Stimulated activated CD8-positive, alpha-beta memory T cell treated with anti-CD3 and anti-CD28 coated beads, Interleukin-4, amount 100 ng/mL, for 1 hour (primary cell): ENCODE data around the gene TNFAIP1.
"Not testable (repeated sequence)": the region's sequence is repeated elsewhere in the genome, so short reads cannot be mapped to it uniquely, and the experiment has no call there.

Source experiments
- DNase-seq, 2 donors: peaks; one replicate each; pipeline ENCODE4 v3.0.0-alpha.2; 2020; ENCODE audit warnings: low read depth in 2 of 2, low spot score in 1 of 2

The TNFAIP1 gene

DNA sequence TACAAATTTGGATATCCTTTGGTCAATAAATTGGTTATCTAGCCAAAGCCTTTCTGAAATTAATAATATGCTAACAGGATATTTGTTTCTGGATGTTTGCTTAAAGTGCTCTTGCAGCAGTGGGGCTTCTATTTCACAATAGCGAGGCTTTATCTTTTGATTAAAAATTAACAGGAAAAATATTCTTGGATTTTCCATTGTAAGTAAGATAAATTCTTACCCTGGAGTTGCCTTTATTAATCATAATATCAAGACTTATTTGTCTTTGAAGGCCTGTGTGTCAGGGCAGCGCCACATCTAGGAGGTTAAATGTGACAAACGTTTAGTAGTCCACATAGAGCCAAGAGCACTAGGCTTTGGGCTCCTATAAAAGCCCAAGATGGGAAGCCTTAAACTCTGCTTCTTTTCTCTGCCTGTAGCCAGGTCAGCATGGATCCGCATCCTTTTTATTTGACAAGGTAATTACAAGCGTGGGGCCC, 11.3 kb upstream of the TNFAIP1 start:
- DNase-seq, result no peak

DNA sequence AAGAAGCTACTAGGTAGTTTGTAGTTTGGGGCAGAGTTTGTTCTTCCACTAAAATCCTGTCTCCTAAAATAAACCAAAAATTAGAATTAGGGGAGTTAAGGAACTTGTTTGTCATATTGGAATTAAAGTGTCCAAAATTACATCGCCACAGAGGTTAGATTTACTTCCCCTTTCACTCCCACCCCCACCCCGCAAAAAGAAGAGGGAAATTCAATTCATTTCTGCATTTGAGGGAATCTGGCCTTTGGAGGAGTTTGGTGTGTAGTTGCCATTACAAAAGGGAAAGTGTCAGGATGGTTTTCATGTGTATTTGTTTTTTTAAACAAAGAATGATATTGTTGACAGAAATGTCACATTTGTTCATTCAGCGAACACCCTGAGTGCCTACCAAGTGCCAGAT, 10.8 kb upstream of the TNFAIP1 start:
- no peak for DNase-seq

DNA sequence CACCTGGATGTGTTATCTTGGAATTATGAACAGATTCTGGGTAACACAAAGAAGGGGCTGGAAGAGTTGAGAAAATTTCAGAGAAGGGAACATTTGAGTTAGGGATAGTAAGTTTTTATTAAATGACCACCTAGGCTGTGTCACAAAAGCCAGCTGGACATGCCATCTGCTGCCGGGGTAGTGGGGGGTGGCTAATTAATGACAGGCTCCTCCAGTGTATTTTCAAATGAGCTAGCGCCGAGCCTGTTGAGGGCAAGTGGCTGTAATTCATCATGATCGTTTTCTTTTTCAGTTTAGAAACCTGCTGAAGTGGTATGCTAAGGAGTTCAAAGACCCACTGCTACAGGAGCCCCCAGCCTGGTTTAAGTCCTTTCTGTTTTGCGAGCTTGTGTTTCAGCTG, 10.3 kb upstream of the TNFAIP1 start:
- DNase-seq, result no peak

GRCh38 chr17:28326114-28326513, 9.4 kb upstream of the TNFAIP1 start:
- DNase-seq, result no peak

- DNase-seq, result no peak
Measured at GRCh38 chr17:28327031-28327607, 8.4 kb upstream of the TNFAIP1 start.

DNA sequence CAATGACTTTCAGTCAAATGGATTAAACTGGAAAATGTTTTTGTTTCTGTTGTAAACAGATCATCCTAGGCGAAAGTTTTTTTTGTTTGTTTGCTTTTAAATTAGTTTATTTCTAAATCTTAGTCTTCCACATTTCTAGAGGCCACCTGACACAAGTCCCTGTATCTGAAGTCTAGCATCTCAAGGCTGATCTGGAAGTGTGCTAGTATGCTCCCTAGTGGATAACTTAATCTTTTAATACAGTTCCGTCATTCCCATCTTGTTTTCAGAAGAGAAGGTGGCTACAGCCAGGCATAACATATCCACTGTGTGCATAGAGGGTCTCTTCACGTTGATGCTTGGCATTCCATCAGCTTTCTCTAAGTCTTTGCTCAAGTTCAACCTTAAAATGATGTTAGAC, 7.9 kb upstream of the TNFAIP1 start:
- no peak for DNase-seq

DNA sequence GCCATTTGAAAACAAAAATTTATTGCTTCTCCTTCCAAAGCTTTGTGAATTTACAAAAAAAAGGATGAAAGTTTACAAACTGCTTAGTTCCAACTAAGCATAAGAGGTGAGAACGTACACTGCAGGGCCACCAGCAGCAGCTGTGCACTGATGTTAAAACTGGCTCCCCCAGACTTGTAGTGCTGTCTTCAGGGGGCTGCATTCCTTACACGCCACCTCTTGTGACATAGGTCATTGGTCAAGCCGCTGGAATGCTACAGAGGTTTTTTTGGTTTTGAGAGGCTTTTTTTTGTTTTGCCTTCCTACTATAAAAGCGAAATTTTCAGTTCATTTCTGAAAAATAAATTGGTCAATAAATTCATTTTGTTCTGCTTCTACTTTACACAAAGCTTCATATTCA, 7.2 kb upstream of the TNFAIP1 start:
- no peak for DNase-seq

- DNase-seq, result no peak
Measured at GRCh38 chr17:28330671-28331070, 4.9 kb upstream of the TNFAIP1 start.

DNA sequence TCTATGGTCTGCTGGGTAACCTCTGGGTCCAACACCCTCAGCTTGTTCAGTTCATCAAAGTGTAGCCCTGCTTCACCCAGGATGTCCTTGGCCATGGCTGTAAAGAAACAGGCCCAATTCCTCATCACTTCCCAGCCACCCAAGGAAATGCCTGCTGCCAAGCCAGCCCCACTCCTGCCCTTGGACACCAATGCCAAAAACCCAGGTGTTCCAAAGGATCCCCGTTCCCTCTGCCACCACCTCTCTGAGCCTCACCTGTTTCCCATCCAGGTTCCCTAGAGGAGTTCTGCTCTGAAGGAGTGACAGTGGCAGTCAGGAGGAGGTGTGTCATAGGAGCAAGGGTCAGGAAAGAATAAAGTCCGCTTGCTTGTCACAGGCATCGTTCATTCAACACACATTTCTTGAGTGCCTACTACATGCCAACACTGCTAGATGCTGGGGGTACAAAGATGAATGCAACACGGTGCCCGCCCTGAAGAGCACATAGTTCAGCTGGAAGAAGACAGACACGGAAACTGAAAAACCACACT, 3.6 kb upstream of the TNFAIP1 start:
- DNase-seq, result no peak

DNA sequence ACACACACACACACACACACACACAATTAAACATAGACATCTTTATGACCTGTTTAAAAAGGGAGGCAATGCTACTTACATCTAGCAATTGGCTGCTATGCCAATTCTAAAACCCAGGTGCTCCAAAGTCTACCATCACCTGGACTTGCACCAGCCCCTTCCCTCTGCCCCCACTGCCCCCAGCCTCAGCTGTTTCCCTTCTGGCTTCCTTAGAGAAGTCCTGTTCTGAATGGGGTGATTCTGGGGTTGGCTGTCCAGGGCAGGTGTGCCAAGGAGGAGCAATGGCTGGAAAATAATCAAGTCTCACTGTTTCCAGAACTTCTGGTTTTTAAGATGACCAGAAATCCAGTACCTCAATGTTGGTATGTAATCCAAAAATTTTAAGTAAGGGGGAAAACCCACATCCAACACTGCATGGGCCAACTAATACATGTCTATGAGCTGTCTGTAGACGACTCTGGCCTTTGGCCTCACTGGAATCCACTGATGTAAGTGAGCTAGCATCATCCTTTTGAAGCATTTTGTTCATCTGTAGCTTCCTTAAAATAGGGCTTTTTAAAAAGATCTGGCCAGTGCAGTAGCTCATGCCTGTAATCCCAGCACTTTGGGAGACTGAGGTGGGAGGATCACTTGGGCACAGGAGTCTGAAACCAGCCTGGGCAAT, 2.3 kb upstream of the TNFAIP1 start:
- DNase-seq, result no peak

GRCh38 chr17:28334171-28334570, 1.4 kb upstream of the TNFAIP1 start:
- DNase-seq, result no peak

GRCh38 chr17:28334666-28335200, 828 bp upstream of the TNFAIP1 start:
- DNase-seq, result no peak

GRCh38 chr17:28335959-28336871, 654 bp downstream of the TNFAIP1 start:
- DNase-seq, result no peak

- DNase-seq, result no peak
Measured at GRCh38 chr17:28338056-28338768, 2.7 kb downstream of the TNFAIP1 start.

GRCh38 chr17:28338769-28339212, 3.2 kb downstream of the TNFAIP1 start:
- not testable (repeated sequence) for DNase-seq

DNA sequence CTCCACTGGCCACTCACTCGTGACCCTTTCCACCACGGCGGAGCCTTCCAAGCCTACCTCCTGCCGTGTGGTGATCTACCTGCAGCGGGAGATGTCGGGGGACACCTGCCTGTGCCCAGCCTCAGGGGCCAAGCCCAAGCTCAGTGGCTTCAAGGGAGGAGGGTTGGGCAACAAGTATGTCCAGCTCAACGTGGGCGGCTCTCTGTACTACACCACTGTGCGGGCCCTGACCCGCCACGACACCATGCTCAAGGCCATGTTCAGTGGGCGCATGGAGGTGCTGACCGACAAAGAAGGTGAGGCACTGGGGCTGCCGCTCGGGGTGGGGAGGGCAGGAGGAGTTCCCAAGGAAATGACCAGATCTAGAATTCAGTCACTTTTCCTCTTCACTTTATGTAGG, 3.9 kb downstream of the TNFAIP1 start:
- DNase-seq, result no peak

DNA sequence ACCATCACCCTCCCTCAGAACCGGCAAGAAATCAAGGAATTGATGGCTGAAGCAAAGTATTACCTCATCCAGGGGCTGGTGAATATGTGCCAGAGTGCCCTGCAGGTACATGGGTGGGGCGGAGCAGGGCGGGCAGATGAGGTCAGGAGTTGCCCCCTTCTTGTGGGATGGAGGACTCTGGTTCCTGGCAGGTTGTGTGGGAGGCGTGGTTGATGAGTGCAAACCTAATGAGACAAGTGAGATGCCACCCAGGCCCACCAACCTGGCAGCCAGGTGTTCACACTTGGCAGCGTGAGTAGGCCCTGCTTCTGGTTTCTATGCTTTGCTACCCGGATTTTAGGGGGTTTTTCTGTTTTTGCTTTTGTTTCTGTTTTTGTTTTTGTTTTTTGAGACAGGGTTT, 4.8 kb downstream of the TNFAIP1 start:
- no peak for DNase-seq

DNA sequence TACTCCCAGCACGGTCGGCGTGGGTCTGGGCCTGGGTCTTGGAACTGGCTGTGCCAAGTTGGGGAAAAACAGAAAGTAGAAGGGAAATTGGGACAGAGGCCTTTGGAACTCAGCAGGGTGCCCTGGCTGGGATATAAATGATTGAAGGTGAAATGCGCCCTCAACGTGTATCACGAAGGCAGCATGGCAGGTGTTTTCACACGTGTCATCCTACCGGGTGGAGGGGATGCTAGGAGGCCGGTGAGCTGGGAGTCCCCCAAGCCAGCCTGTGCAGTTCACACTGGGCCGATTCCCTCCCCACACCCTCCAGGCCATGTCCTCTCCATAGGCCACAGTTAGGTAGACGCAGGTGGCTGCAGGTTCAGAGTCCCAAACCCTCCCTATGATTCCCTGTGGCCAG, 6.0 kb downstream of the TNFAIP1 start:
- no peak for DNase-seq

DNA sequence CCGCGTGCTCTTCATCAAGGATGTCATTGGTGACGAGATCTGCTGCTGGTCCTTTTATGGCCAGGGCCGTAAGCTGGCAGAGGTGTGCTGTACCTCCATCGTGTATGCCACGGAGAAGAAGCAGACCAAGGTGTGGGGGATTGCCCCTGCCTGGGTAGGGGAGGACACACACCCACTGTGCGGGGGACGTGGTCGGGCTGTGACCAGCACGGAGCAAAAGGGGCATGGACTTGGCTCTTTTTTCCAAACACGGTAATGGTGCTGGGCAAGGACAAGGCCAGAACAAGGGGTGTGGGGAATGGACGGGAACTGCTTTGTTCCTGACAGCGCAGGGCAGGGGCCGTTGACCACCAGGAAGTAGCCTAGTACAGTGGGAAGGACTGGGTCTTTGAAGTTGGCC, 6.8 kb downstream of the TNFAIP1 start:
- no peak for DNase-seq

DNA sequence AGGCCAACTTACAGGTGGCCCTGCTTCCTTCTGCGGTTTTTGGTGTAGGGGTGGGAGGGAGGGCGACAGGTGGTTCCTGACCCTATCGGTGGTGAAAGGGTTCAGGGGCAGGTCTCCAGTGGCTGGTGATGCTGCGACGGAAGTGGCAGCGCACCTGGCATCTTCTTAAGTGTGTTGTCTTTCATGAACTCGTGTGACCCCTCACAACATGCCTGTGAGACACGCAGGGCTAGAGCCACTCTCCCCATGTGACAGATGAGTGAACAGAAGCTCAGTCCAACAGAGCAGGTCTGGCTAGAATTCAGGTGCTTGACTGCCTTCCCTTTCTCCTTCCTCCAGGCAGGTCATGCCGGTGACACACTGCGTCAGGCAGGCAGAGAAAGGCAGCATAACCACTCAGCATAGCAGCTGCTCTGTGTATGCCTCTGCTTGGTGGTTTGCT, 8.0 kb downstream of the TNFAIP1 start:
- no peak for DNase-seq

DNA sequence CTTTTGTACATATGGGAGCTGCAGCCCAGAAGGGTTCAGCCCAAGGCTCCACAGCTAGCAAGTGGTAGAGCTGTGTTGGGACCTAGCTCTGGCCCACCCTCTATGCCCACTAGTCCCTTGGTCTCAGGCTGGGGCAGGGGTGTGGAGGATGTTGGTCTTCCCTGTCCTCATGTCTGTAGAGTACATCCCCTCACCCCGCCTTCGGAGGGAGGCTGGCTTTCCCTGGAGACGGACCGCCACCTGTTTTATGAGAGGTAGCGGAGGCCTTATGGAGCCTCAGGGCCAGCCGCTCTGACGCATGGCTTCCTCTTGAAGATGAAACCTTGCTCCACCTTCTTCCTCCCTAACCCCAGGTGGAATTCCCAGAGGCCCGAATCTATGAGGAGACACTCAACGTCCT, 8.4 kb downstream of the TNFAIP1 start:
- no peak for DNase-seq
